Breast epithelium (tissue), 3 donors: ENCODE measurements around the gene KRTAP20-3.

Source experiments
- CTCF ChIP-seq, 3 donors: fragments of 450-650 bp; IDR thresholded peaks; one replicate each; pipeline ENCODE4 v1.5.1; 2016 to 2017; ENCODE audit warnings: antibody characterized with exemption in 3 of 3, mild to moderate bottlenecking in 3 of 3, moderate library complexity in 3 of 3
- POLR2A ChIP-seq: fragments of 450-650 bp; IDR thresholded peaks from one replicate; pipeline ENCODE4 v1.6.1; 2016; ENCODE audit warnings: antibody characterized with exemption, mild to moderate bottlenecking, moderate library complexity
- POLR2AphosphoS5 ChIP-seq, 3 donors: sonication (generic); formaldehyde crosslinking; IDR thresholded peaks; one replicate each; pipeline ENCODE4 v1.6.1; 2017; ENCODE audit warnings: antibody characterized with exemption in 3 of 3

GRCh38 chr21:30605968-30606367 lies 36.7 kb upstream of the KRTAP20-3 start:
- TF ChIP-seq POLR2A: no peak
- TF ChIP-seq CTCF (IDR thresholded peaks at IDR 0.05): no peak
- no peak for TF ChIP-seq POLR2AphosphoS5 (IDR thresholded peaks at IDR 0.05)
